GM12875 (cell line): ENCODE measurements around the gene ARPP19.
A peak's percentile ranks its signal among the peaks of the same experiment; 100 is the strongest.
"Not testable (repeated sequence)": the region's sequence is repeated elsewhere in the genome, so short reads cannot be mapped to it uniquely, and the experiment has no call there.

Experiments
- H3K4me3 ChIP-seq: one replicate; pipeline ENCODE4 v1.5.1; 2011; ENCODE audit warnings: low read depth, low read length, control low read depth
- TF ChIP-seq, protein P1 (sequence below): IDR thresholded peaks from 2 replicates; pipeline ENCODE4 v1.5.1; 2011; ENCODE audit warnings: low read depth, mild to moderate bottlenecking, control low read depth, inconsistent platforms, low read length, moderate library complexity, borderline replicate concordance; ENCODE audit not compliant: insufficient read depth

Gene ARPP19

GRCh38 chr15:52575072-52575471 is 6.2 kb upstream of the ARPP19 start:
- TF ChIP-seq, protein P1, sequence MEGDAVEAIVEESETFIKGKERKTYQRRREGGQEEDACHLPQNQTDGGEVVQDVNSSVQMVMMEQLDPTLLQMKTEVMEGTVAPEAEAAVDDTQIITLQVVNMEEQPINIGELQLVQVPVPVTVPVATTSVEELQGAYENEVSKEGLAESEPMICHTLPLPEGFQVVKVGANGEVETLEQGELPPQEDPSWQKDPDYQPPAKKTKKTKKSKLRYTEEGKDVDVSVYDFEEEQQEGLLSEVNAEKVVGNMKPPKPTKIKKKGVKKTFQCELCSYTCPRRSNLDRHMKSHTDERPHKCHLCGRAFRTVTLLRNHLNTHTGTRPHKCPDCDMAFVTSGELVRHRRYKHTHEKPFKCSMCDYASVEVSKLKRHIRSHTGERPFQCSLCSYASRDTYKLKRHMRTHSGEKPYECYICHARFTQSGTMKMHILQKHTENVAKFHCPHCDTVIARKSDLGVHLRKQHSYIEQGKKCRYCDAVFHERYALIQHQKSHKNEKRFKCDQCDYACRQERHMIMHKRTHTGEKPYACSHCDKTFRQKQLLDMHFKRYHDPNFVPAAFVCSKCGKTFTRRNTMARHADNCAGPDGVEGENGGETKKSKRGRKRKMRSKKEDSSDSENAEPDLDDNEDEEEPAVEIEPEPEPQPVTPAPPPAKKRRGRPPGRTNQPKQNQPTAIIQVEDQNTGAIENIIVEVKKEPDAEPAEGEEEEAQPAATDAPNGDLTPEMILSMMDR = no peak
- no peak overlapping the region for H3K4me3 ChIP-seq

- not testable (repeated sequence) for H3K4me3 ChIP-seq
These were observed 5.8 kb upstream of the ARPP19 start for GRCh38 chr15:52574623-52575022.

GRCh38 chr15:52567871-52568600 is 794 bp downstream of the ARPP19 start:
- peak overlapping the region; percentile 78 for H3K4me3 ChIP-seq
- TF ChIP-seq, protein P1 = no peak

GRCh38 chr15:52566889-52567288 is 1.9 kb downstream of the ARPP19 start:
- TF ChIP-seq, protein P1 = no peak

DNA sequence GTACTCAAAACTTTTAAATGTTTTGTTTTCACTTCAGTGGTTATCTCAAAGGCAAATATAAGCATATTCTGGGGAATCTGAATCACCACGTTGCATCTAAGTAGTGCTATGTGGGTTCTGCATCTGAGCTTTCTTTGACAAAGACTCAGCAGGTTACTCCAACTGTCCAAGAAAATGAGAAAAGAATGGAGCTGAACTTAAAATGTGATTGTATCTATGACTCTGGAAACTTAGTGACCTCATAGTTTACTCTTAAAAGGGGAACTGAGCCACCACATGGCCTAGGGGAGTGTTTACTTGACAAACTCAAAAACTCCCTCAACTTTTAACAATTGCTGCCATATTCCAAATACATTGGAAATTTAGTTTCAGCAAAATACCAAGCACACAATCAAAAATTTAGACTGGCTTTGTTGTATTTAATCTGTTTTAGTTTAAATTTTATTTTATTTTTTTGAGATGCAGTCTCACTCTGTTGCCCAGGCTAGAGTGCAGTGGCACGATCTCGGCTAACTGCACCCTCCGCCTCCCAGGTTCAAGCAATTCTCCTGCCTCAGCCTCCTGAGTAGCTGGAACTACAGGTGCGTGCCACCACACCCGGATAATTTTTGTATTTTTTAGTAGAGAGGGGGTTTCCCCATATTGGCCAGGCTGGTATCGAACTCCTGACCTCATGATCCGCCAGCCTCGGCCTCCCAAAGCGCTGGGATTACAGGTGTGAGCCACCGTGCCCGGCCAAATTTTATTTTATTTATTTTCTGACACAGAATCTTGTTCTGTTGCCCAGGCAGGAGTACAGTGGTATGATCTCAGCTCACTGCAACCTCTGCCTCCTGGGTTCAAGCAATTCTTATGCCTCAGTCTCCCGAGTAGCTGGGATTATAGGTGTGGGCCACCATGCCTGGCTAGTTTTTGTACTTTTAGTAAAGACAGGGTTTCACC is 3.1 kb downstream of the ARPP19 start:
- H3K4me3 ChIP-seq = not testable (repeated sequence)

More at GRCh38 chr15:52566889-52567288, 1.9 kb downstream of the ARPP19 start:
- peak overlapping the region; percentile 8 for H3K4me3 ChIP-seq

DNA sequence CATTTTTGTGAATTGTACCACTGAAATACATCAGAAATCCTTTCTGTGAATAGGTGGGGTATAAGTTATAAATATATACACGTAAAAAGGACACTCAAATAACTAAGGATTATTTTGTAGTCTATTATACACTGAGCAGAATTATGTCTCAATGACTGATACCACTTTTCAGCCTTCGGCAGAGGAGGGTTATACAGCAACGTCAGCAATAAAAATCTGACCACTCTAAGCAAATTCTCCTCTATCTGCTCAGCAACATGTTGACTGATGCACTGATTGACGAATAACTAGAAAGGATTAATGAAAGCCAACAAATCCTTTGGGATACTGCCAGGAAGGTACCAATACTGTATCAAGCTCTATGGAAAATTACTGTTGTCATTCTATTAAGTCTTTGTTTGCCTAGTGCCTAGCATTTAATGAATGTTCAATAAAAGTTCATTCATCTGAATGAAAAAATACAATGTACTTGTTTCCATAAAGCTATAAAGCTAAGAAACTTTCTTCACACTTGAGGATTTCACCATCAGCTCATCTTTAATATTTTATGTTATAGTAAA is 5.2 kb downstream of the ARPP19 start:
- TF ChIP-seq, protein P1 = no peak
- H3K4me3 ChIP-seq = no peak overlapping the region

- TF ChIP-seq, protein P1 = no peak
- no peak overlapping the region for H3K4me3 ChIP-seq
These were observed 9.3 kb downstream of the ARPP19 start for GRCh38 chr15:52559575-52559974.
